Neural crest cell (in vitro differentiated cells): Measurements from ENCODE around the gene SLTM. TPM values are rescaled to one million over a fixed set of nuclear protein-coding genes. Genes with fewer than 3 reads are reported as not detected.
"Not testable (repeated sequence)": the region's sequence is repeated elsewhere in the genome, so short reads cannot be mapped to it uniquely, and the experiment has no call there.

Experiments
- DNase-seq: peaks from one replicate; pipeline ENCODE4 v3.0.0; 2021; ENCODE audit warnings: low read depth, mixed read lengths, low spot score
- H3K27ac Mint-ChIP-seq: one replicate; pipeline ENCODE4 v1.8.0; 2021; ENCODE audit warnings: mild to moderate bottlenecking, mixed read lengths; ENCODE audit not compliant: unreplicated experiment
- H3K27me3 Mint-ChIP-seq: 2 replicates; pipeline ENCODE4 v1.8.0; 2021; ENCODE audit warnings: low read depth, mild to moderate bottlenecking, mixed read lengths
- H3K36me3 Mint-ChIP-seq: 2 replicates; pipeline ENCODE4 v1.8.0; 2021; ENCODE audit warnings: low read depth, mild to moderate bottlenecking, mixed read lengths
- H3K4me1 Mint-ChIP-seq: 2 replicates; pipeline ENCODE4 v1.8.0; 2021; ENCODE audit warnings: mixed read lengths
- H3K4me3 Mint-ChIP-seq: one replicate; pipeline ENCODE4 v1.8.0; 2021; ENCODE audit warnings: mild to moderate bottlenecking, mixed read lengths
- H3K9me3 Mint-ChIP-seq: 2 replicates; pipeline ENCODE4 v1.8.0; 2021; ENCODE audit warnings: mixed read lengths
- total RNA-seq: library from RNA; stranded (reverse); gene quantifications from 2 replicates; pipeline ENCODE4 v1.2.1, GENCODE V29; 2021
- TF ChIP-seq, protein P1 (sequence below): fragments of 200-600 bp; sonication (generic); conservative IDR thresholded peaks from 2 replicates; pipeline ENCODE4 v1.5.0; 2021; ENCODE audit warnings: antibody characterized with exemption, mild to moderate bottlenecking

SLTM gene
- total RNA-seq, 1 donor from 2014 or later, result 105 TPM

DNA sequence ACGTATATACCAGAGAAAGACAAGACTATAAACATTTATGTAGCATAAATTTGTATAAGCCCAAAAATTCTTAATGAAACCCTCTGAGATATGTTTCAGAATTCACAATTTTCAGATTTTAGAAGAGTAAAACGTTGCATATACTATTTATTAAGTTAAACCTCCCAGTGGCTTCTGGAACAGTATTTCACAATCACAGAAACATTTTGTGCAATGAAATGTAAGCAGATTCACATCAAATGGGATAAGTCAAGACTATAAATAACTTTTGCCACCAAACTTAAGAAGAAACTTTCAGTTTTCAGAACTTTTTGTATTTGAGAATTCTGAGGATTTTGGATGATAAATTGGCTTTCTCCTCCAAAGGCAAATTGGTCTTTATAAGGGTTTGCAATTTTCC, 9.2 kb downstream of the SLTM start:
- Mint-ChIP-seq H3K9me3 (no peaks in the 10 kb centered on the region), H3K4me1 (no peaks in the 10 kb centered on the region), H3K27ac (no peak overlapping the region), H3K27me3 (no peaks in the 10 kb centered on the region), H3K36me3 (peaks cover 6% of the 10 kb centered on the region), H3K4me3 (no peak overlapping the region)
- TF ChIP-seq, protein P1, sequence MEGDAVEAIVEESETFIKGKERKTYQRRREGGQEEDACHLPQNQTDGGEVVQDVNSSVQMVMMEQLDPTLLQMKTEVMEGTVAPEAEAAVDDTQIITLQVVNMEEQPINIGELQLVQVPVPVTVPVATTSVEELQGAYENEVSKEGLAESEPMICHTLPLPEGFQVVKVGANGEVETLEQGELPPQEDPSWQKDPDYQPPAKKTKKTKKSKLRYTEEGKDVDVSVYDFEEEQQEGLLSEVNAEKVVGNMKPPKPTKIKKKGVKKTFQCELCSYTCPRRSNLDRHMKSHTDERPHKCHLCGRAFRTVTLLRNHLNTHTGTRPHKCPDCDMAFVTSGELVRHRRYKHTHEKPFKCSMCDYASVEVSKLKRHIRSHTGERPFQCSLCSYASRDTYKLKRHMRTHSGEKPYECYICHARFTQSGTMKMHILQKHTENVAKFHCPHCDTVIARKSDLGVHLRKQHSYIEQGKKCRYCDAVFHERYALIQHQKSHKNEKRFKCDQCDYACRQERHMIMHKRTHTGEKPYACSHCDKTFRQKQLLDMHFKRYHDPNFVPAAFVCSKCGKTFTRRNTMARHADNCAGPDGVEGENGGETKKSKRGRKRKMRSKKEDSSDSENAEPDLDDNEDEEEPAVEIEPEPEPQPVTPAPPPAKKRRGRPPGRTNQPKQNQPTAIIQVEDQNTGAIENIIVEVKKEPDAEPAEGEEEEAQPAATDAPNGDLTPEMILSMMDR, result no peak
- no peak for DNase-seq

DNA sequence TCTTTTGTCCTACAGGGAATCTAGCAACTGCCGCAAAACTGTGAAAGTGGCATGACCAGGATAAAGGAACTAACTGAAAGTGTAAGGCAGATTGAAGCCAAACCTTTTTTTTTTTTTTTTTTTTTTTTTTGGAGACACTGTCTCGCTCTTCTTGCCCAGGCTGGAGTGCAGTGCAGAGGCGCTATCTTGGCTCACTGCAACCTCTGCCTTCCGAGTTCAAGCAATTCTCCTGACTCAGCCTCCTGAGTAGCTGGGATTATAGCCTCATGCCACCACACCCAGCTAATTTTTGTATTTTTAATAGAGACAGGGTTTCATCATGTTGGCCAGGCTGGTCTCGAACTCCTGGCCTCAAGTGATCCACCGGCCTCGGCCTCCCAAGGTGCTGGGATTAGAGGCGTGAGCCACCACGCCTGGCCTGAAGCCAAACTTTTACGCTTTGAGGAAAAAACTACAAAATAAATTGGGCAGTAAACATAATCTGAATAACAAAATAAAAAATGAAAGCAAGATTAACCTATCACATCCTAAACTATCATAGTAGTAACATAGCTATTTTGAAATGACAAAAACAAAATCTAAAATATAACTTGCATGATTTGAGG, 9.7 kb downstream of the SLTM start:
- Mint-ChIP-seq H3K4me1 (no peaks in the 10 kb centered on the region), H3K9me3 (no peaks in the 10 kb centered on the region), H3K27ac (peak overlapping the region; percentile 78), H3K4me3 (no peak overlapping the region), H3K36me3 (peaks cover 6% of the 10 kb centered on the region), H3K27me3 (no peaks in the 10 kb centered on the region)
- TF ChIP-seq, protein P1, result no peak
- no peak for DNase-seq

DNA sequence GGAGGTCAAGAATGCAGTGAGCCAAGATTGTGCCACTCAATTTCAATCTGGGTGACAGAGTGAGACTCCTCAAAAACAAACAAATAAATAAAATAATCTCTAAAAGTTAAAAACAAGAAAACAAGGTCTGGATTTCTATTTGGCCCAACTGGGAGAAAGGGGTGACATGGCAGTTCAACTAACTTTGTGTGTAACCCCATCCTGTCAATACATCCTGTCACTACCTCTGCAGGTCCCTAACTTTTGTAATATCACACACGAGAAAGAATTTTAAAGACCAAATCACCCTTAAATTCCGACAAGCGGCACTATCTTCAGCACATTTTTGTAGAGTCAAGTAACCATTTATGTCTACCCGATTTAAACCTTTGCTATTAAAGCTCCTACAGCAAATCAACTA, 10.2 kb downstream of the SLTM start:
- Mint-ChIP-seq H3K4me1 (no peaks in the 10 kb centered on the region), H3K4me3 (no peak overlapping the region), H3K27me3 (no peaks in the 10 kb centered on the region), H3K36me3 (peaks cover 6% of the 10 kb centered on the region), H3K9me3 (no peaks in the 10 kb centered on the region), H3K27ac (peak overlapping the region; percentile 5)
- no peak for DNase-seq
- TF ChIP-seq, protein P1, result no peak

- no peaks in the 10 kb centered on the region for H3K27me3 Mint-ChIP-seq
- H3K9me3 Mint-ChIP-seq, result no peaks in the 10 kb centered on the region
- H3K36me3 Mint-ChIP-seq, result peaks cover 8% of the 10 kb centered on the region
- H3K27ac Mint-ChIP-seq, result no peak overlapping the region
- TF ChIP-seq, protein P1, result no peak
- H3K4me3 Mint-ChIP-seq, result no peak overlapping the region
- no peak for DNase-seq
- no peaks in the 10 kb centered on the region for H3K4me1 Mint-ChIP-seq
These were observed 12.2 kb downstream of the SLTM start for GRCh38 chr15:58921267-58921790.

GRCh38 chr15:58920447-58920846, 13.0 kb downstream of the SLTM start:
- not testable (repeated sequence) for H3K4me1 Mint-ChIP-seq, H3K36me3 Mint-ChIP-seq, DNase-seq, H3K27ac Mint-ChIP-seq, H3K27me3 Mint-ChIP-seq, H3K9me3 Mint-ChIP-seq, H3K4me3 Mint-ChIP-seq

DNA sequence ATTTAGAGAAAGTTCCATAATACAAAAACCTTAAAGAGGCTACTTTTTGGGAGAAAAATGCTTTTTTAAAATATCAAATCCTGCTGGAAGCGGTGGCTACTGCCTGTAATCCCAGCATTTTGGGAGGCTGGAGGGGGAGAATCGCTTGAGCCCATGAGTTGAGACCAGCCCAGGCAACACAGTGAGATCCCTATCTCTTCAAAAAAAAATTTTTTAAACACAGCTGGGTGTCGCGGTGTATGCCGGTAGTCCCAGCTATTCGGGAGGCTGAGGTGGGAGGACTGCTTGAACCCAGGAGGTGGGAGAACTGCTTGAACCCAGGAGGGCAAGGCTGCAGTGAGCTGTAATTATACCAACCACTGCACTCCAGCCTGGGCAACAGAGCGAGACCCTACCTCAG, 14.2 kb downstream of the SLTM start:
- peaks cover 5% of the 10 kb centered on the region for H3K4me1 Mint-ChIP-seq
- H3K9me3 Mint-ChIP-seq, result no peaks in the 10 kb centered on the region
- H3K36me3 Mint-ChIP-seq, result peaks cover 15% of the 10 kb centered on the region
- no peak overlapping the region for H3K27ac Mint-ChIP-seq
- TF ChIP-seq, protein P1, result no peak
- H3K27me3 Mint-ChIP-seq, result no peaks in the 10 kb centered on the region
- DNase-seq, result no peak
- H3K4me3 Mint-ChIP-seq, result no peak overlapping the region
